Fibroblast of lung (primary cell): ENCODE results near the gene TMEM191C. TPM values are rescaled to one million over a fixed set of nuclear protein-coding genes. Genes with fewer than 3 reads are reported as not detected.
"Not testable (repeated sequence)": the region's sequence is repeated elsewhere in the genome, so short reads cannot be mapped to it uniquely, and the experiment has no call there.

Source experiments
- DNase-seq, 2 donors: peaks; one replicate each; pipeline versions ENCODE4 v3.0.0 to v3.0.0-alpha.2; 2010; ENCODE audit warnings: low read depth in 2 of 2
- H2AFZ ChIP-seq: 2 replicates; pipeline ENCODE4 v1.5.1; 2012; ENCODE audit warnings: low read length, control low read depth, inconsistent platforms
- H3K27ac ChIP-seq: 2 replicates; pipeline ENCODE4 v1.5.1; 2011; ENCODE audit warnings: low read length, control low read depth; ENCODE audit not compliant: insufficient read depth
- H3K27me3 ChIP-seq: 2 replicates; pipeline ENCODE4 v1.5.1; 2011; ENCODE audit warnings: mild to moderate bottlenecking, low read length; ENCODE audit not compliant: control insufficient read depth, insufficient read depth
- H3K36me3 ChIP-seq: 2 replicates; pipeline ENCODE4 v1.5.1; 2011; ENCODE audit warnings: low read length; ENCODE audit not compliant: control insufficient read depth, insufficient read depth
- H3K4me1 ChIP-seq: 2 replicates; pipeline ENCODE4 v1.5.1; 2011; ENCODE audit warnings: low read length; ENCODE audit not compliant: control insufficient read depth, insufficient read depth; ENCODE audit errors: extremely low read depth
- H3K4me2 ChIP-seq: 2 replicates; pipeline ENCODE4 v1.5.1; 2011; ENCODE audit warnings: low read length, control low read depth; ENCODE audit not compliant: insufficient read depth; ENCODE audit errors: extremely low read depth
- H3K4me3 ChIP-seq, 4 experiments: fragments of 200-600 bp in 1 of 4; sonication (generic) in 1 of 4; replicated peaks in 1 of 4; 2 replicates each; pipeline ENCODE4 v1.5.1; 2011 to 2016; ENCODE audit warnings: low read length in 4 of 4, low read depth in 3 of 4, mild to moderate bottlenecking in 3 of 4, control low read depth in 2 of 4, inconsistent platforms in 1 of 4, mixed read lengths in 1 of 4; ENCODE audit not compliant: insufficient read depth in 1 of 4; ENCODE audit errors: control extremely low read depth in 1 of 4
- H3K79me2 ChIP-seq: 2 replicates; pipeline ENCODE4 v1.5.1; 2012; ENCODE audit warnings: mild to moderate bottlenecking, low read length, inconsistent platforms; ENCODE audit not compliant: control insufficient read depth, insufficient read depth
- H3K9ac ChIP-seq: 2 replicates; pipeline ENCODE4 v1.5.1; 2011; ENCODE audit warnings: mild to moderate bottlenecking, low read length, control low read depth; ENCODE audit not compliant: insufficient read depth
- H3K9me3 ChIP-seq: 2 replicates; pipeline ENCODE4 v1.5.1; 2012; ENCODE audit warnings: low read depth, low read length; ENCODE audit not compliant: control insufficient read depth, insufficient read depth
- H4K20me1 ChIP-seq: 2 replicates; pipeline ENCODE4 v1.5.1; 2011; ENCODE audit warnings: low read length; ENCODE audit not compliant: control insufficient read depth, insufficient read depth; ENCODE audit errors: extremely low read depth
- polyA plus RNA-seq, 2 donors: library from polyadenylated mRNA; depleted of rRNA in 1 of 2; stranded (reverse) in 1 of 2; unstranded in 1 of 2; fragments of >200 nt; gene quantifications; 2 replicates each; pipeline ENCODE4 v1.2.1, GENCODE V29; 2011 to 2012; ENCODE audit warnings: missing spikeins in 1 of 2
- total RNA-seq: library from RNA; depleted of rRNA; stranded (reverse); fragments of >200 nt; gene quantifications from 2 replicates; pipeline ENCODE4 v1.2.1, GENCODE V29; 2014

The TMEM191C gene
- total and polyA plus RNA-seq, 2 donors (not counting 1 experiment from before 2014, with no cell fraction given), result 0.36 to 2.6 TPM

DNA sequence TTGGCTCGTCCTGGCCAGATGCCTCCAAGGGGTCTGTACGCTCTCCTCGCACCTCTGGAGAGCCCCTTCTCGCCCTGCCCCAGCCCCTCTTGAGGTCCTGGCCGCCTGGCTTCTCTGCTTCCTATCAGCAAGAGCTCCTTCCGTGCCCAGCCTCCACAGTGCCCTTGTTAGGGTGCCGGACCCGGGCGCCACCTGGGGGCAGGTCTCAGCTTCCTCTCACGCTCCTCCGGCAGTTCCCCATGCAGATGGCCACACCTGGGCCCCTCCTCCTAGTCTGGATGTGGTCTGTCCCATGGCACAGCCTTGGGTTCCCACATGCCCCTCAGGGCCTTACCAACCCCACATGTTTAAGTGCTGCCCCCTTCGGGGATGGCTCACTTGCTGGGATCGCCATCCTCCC lies 6.5 kb downstream of the TMEM191C start:
- not testable (repeated sequence) for DNase-seq, H3K9me3 ChIP-seq, H2AFZ ChIP-seq, H3K27ac ChIP-seq, H3K27me3 ChIP-seq, H3K36me3 ChIP-seq, H4K20me1 ChIP-seq, H3K4me2 ChIP-seq, H3K79me2 ChIP-seq, H3K4me1 ChIP-seq, H3K9ac ChIP-seq, H3K4me3 ChIP-seq

DNA sequence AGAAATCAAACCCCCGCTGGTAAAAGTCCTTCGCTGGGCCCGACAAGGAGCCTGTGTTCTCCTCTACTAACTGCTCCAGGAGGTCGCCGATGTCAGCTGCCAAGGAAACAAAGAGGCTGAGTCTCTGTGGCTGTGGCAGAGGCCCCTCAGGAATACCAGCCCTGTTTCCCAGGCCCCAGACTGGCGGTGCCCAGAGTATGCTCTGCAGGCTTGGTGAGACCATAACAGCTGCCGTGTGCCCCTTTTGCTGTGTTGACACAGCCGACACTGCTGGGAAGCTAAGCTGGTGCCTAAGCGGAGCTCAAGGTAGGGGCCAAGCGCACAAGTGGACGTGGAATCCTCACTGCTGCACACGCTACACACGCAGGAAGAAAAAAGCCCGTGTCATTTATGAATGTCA lies 16.9 kb downstream of the TMEM191C start:
- not testable (repeated sequence) for DNase-seq, H2AFZ ChIP-seq, H3K9ac ChIP-seq, H3K36me3 ChIP-seq, H3K4me3 ChIP-seq, H4K20me1 ChIP-seq, H3K4me1 ChIP-seq, H3K27me3 ChIP-seq, H3K9me3 ChIP-seq, H3K27ac ChIP-seq, H3K79me2 ChIP-seq, H3K4me2 ChIP-seq

DNA sequence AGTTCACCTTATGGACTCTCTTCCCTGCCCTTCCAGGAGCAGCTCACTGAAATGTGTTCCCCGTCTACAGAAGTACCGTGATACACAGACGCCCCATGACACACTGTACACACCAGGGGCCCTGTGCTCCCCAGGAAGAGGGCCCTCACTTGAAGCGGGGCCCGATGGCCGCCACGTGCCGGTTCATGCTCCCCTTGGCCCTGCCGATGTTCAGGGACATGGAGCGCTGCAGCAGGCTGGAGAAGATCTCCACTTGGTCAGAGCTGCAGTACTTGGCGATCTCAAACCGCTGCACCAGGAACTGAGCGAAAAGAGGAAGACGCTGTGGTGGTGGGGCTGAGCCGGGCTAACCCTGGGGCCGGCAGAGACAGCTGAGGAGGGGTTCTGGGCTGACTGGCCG lies 20.5 kb downstream of the TMEM191C start:
- H3K36me3 ChIP-seq, DNase-seq, H3K27ac ChIP-seq, H2AFZ ChIP-seq, H3K4me1 ChIP-seq, H3K9me3 ChIP-seq, H3K9ac ChIP-seq, H3K79me2 ChIP-seq, H3K4me2 ChIP-seq, H4K20me1 ChIP-seq, H3K4me3 ChIP-seq, H3K27me3 ChIP-seq: not testable (repeated sequence)

DNA sequence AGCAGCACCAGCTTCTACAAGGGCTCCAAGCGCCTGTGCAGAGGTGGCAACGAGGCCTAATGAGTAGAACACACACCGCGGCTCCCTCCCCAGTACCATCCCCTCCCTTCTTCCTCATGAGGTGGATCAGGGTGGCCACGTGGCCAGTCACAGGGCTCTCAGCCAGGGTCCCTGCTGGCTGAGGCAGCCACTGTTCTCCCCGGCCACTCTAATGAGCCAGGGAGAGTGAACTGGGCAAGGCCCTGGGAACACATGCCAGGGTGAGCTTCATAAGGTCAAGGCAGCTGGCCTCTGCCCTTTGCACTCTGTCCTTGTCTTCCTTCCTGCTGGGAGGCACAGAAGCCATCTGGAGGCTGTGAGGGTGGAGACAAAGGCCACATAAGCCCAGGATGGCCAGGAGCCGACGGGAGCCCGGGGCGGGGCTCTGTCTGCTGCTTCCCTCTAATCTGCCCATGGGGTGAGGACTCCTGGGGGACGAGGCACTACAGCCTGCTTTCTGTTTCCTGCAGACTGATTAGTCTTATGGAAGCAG lies 22.0 kb downstream of the TMEM191C start:
- not testable (repeated sequence) for H4K20me1 ChIP-seq, H3K36me3 ChIP-seq, H3K27ac ChIP-seq, H3K79me2 ChIP-seq, H3K9me3 ChIP-seq, H3K4me2 ChIP-seq, H3K27me3 ChIP-seq, H3K4me3 ChIP-seq, H2AFZ ChIP-seq, DNase-seq, H3K9ac ChIP-seq, H3K4me1 ChIP-seq

DNA sequence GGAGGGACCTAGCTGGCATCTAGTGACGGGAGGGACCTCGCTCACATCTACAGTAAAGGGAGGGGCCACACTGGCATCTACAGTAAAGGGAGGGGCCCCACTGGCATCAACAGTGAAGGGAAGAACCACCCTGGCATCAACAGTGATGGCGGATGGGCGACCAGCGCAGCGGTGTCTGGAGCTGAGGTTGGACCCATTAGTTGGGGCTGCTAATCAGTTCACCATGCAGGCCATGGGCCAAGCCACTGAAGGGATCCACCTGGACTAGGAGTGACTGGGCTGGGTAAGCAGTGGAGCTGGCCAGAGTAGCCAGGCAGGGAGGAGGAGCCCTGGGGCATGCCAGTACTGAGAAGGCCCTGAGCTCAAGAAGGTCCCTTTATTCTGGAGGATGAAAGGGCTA lies 23.4 kb downstream of the TMEM191C start:
- not testable (repeated sequence) for H3K9ac ChIP-seq, H3K27me3 ChIP-seq, H4K20me1 ChIP-seq, H3K4me2 ChIP-seq, H3K27ac ChIP-seq, H3K9me3 ChIP-seq, H2AFZ ChIP-seq, H3K4me1 ChIP-seq, H3K4me3 ChIP-seq, H3K79me2 ChIP-seq, H3K36me3 ChIP-seq, DNase-seq

DNA sequence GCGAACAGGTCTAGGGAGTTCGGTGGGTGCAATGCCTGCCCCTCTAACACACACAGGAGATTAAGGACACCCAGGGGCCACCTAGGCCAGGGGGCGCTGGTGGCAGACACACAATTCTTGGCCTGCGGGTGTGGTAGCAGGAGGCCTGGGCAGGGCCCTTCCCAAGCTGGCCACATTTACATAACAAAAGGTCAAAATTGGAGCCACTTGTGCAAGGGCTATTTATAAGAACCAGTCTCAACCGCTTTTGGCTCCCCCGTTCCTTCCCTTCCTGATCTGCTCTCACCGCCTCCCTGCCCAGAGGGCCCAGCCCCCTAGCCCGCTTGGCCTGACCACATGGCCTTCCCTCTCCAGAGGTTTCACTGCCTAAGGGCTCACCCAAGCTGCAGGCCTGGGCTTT lies 25.1 kb downstream of the TMEM191C start:
- H3K79me2 ChIP-seq, H3K4me2 ChIP-seq, H3K27ac ChIP-seq, DNase-seq, H3K9me3 ChIP-seq, H3K27me3 ChIP-seq, H3K9ac ChIP-seq, H3K4me1 ChIP-seq, H4K20me1 ChIP-seq, H2AFZ ChIP-seq, H3K36me3 ChIP-seq, H3K4me3 ChIP-seq: not testable (repeated sequence)
